Breast epithelium (tissue), 3 donors: ENCODE data around the gene PGBD5.

ENCODE experiments used
- CTCF ChIP-seq, 3 donors: fragments of 450-650 bp; IDR thresholded peaks; one replicate each; pipeline ENCODE4 v1.5.1; 2016 to 2017; ENCODE audit warnings: antibody characterized with exemption in 3 of 3, mild to moderate bottlenecking in 3 of 3, moderate library complexity in 3 of 3
- POLR2A ChIP-seq: fragments of 450-650 bp; IDR thresholded peaks from one replicate; pipeline ENCODE4 v1.6.1; 2016; ENCODE audit warnings: antibody characterized with exemption, mild to moderate bottlenecking, moderate library complexity

- TF ChIP-seq CTCF (IDR thresholded peaks at IDR 0.05) (no peak), POLR2A (no peak)
These were observed 30.2 kb downstream of the PGBD5 start for GRCh38 chr1:230395932-230396331.
